GM12878 (cell line): ENCODE measurements around the gene AJM1. TPM values are rescaled to one million over a fixed set of nuclear protein-coding genes. Genes with fewer than 3 reads are reported as not detected.

Experiments used
- BHLHE40 ChIP-seq, 2 experiments: fragments of 450-650 bp in 1 of 2; IDR thresholded peaks; 2 replicates each; pipeline ENCODE4 v1.6.1; 2011 to 2017; ENCODE audit warnings: low read depth in 2 of 2, borderline replicate concordance in 1 of 2, improper control_type of control experiment in 1 of 2, low read length in 1 of 2, mild to moderate bottlenecking in 1 of 2
- POLR2A ChIP-seq: IDR thresholded peaks from 2 replicates; pipeline ENCODE4 v1.6.1; 2011; ENCODE audit warnings: low read depth, mild to moderate bottlenecking, low read length
- polyA plus RNA-seq, 11 experiments: library from polyadenylated mRNA; depleted of rRNA in 4 of 11; unstranded in 6 of 11; stranded (reverse) in 5 of 11; fragments of >200 nt; fragmentation: Nextera tagmentation in 4 of 11; fragmentation: Illumina TruSeq in 1 of 11; extraction: Ambion mirVana in 4 of 11; extraction: Trizol in 1 of 11; gene quantifications; 1 replicate in 1 of 11; 2 replicates in 10 of 11; pipeline versions ENCODE4 v1.2.1 to v1.2.3, GENCODE V29; 2011 to 2016; ENCODE audit warnings: inconsistent platforms in 2 of 11, missing spikeins in 2 of 11, low read depth in 1 of 11
- total RNA-seq, 4 experiments: library from RNA; depleted of rRNA in 3 of 4; stranded (reverse); fragments of >200 nt in 3 of 4; fragmentation: Illumina TruSeq in 1 of 4; extraction: Trizol in 1 of 4; gene quantifications; 2 replicates each; pipeline versions ENCODE4 v1.2.1 to v1.2.3, GENCODE V29; 2013 to 2021
- TF ChIP-seq, protein P1 (sequence below): IDR thresholded peaks from 2 replicates; pipeline ENCODE4 v1.6.1; 2011; ENCODE audit warnings: low read depth, low read length, improper control_type of control experiment, borderline replicate concordance
- TF ChIP-seq, protein P2 (sequence below): fragments of 450-650 bp; IDR thresholded peaks from 2 replicates; pipeline ENCODE4 v1.6.1; 2018; ENCODE audit warnings: borderline replicate concordance, mild to moderate bottlenecking; ENCODE audit not compliant: partially characterized antibody
- TF ChIP-seq, protein P3 (sequence below): fragments of 450-650 bp; IDR thresholded peaks from 2 replicates; pipeline ENCODE4 v1.6.1; 2016; ENCODE audit warnings: mild to moderate bottlenecking, moderate library complexity, borderline replicate concordance

The AJM1 gene
- total and polyA plus RNA-seq, 10 of the 15 experiments (the other 5 are each of a cell fraction or from before 2014, with no cell fraction given) = 0.06 to 2.5 (median 1.0) TPM; not detected in 2

DNA sequence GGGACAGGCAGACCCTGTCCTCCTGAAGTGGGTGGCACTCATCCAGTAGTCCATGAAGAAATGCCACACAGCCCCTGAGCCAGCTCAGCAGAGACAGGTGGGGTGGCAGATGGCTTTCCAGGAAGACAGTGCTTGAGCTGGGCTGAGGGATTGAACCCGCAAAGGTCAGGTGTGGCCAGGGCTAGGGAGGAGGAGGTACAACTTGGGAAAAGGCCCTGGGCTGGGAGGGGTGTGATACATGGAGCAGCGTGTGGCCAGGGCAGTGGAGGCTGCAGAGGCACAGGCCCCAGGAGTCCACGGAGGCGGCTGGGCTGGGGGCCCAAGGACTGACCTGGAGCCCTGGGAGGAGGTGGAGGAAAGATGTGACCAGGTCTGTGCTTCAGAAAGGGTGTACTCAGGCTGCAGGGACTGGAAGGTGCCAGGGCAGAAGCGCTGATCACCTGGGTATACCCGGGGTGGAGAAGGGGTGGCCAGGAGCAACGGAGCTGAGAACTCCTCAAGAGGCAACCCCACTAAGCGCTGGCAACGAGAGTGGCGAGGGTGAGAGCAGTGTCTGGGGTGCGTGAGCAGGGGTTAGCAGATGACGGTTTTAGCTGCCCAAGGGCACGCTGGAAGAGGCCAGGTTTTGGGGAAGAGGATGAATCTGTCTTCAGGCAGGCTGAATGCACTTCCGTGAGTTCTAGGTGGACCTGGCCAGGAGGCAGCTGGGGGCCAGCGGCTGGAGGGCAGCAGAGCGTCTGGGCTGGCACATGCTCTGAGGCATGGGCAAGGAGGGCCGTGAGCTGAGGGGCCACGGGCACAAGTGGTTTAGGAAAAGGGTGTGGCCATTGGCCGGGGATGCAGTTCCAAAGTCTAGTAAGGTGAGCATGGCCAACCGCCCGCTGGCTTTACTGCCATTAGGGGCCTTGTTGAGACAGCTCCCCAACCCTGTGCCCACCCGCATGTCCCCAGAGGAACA is 38.4 kb upstream of the AJM1 start (continued):
- TF ChIP-seq, protein P1, sequence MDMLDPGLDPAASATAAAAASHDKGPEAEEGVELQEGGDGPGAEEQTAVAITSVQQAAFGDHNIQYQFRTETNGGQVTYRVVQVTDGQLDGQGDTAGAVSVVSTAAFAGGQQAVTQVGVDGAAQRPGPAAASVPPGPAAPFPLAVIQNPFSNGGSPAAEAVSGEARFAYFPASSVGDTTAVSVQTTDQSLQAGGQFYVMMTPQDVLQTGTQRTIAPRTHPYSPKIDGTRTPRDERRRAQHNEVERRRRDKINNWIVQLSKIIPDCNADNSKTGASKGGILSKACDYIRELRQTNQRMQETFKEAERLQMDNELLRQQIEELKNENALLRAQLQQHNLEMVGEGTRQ = no peak
- TF ChIP-seq BHLHE40 (IDR thresholded peaks at IDR 0.05; ENCODE audit: borderline replicate concordance in 1 of 2, low read depth in 2 of 2, low read length in 1 of 2) (no peak), POLR2A (no peak)
- TF ChIP-seq, protein P2, sequence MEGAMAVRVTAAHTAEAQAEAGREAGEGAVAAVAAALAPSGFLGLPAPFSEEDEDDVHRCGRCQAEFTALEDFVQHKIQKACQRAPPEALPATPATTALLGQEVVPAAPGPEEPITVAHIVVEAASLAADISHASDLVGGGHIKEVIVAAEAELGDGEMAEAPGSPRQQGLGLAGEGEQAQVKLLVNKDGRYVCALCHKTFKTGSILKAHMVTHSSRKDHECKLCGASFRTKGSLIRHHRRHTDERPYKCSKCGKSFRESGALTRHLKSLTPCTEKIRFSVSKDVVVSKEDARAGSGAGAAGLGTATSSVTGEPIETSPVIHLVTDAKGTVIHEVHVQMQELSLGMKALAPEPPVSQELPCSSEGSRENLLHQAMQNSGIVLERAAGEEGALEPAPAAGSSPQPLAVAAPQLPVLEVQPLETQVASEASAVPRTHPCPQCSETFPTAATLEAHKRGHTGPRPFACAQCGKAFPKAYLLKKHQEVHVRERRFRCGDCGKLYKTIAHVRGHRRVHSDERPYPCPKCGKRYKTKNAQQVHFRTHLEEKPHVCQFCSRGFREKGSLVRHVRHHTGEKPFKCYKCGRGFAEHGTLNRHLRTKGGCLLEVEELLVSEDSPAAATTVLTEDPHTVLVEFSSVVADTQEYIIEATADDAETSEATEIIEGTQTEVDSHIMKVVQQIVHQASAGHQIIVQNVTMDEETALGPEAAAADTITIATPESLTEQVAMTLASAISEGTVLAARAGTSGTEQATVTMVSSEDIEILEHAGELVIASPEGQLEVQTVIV = no peak
- TF ChIP-seq, protein P3, sequence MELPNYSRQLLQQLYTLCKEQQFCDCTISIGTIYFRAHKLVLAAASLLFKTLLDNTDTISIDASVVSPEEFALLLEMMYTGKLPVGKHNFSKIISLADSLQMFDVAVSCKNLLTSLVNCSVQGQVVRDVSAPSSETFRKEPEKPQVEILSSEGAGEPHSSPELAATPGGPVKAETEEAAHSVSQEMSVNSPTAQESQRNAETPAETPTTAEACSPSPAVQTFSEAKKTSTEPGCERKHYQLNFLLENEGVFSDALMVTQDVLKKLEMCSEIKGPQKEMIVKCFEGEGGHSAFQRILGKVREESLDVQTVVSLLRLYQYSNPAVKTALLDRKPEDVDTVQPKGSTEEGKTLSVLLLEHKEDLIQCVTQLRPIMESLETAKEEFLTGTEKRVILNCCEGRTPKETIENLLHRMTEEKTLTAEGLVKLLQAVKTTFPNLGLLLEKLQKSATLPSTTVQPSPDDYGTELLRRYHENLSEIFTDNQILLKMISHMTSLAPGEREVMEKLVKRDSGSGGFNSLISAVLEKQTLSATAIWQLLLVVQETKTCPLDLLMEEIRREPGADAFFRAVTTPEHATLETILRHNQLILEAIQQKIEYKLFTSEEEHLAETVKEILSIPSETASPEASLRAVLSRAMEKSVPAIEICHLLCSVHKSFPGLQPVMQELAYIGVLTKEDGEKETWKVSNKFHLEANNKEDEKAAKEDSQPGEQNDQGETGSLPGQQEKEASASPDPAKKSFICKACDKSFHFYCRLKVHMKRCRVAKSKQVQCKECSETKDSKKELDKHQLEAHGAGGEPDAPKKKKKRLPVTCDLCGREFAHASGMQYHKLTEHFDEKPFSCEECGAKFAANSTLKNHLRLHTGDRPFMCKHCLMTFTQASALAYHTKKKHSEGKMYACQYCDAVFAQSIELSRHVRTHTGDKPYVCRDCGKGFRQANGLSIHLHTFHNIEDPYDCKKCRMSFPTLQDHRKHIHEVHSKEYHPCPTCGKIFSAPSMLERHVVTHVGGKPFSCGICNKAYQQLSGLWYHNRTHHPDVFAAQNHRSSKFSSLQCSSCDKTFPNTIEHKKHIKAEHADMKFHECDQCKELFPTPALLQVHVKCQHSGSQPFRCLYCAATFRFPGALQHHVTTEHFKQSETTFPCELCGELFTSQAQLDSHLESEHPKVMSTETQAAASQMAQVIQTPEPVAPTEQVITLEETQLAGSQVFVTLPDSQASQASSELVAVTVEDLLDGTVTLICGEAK = no peak
